Common myeloid progenitor, CD34-positive (primary cell): ENCODE measurements around the gene CREB5.

Source experiments
- CTCF ChIA-PET: fragments of 350-600 bp; sonication (Branson Sonifier 250); formaldehyde crosslinking; loops from one replicate; lab custom pipeline; 2021; ENCODE audit warnings: antibody characterized with exemption; lab: Charles Lee
- POLR2A ChIA-PET: fragments of 350-600 bp; sonication (Branson Sonifier 250); formaldehyde crosslinking; loops from one replicate; lab custom pipeline; 2021; ENCODE audit warnings: antibody characterized with exemption; lab: Charles Lee
- DNase-seq, 3 donors: peaks; one replicate each; pipeline versions ENCODE4 v3.0.0 to v3.0.0-alpha.2; 2013
- H3K27ac ChIP-seq, 2 experiments: 1 replicate in 1 of 2; 2 replicates in 1 of 2; pipeline ENCODE4 v1.7.0; 2013; ENCODE audit warnings: inconsistent platforms in 2 of 2, low read length in 2 of 2, mild to moderate bottlenecking in 2 of 2, low read depth in 1 of 2, moderate library complexity in 1 of 2; ENCODE audit not compliant: severe bottlenecking in 2 of 2, insufficient read depth in 1 of 2, poor library complexity in 1 of 2
- H3K27me3 ChIP-seq, 5 experiments: replicated peaks in 2 of 5; 1 replicate in 3 of 5; 2 replicates in 2 of 5; pipeline versions ENCODE4 v1.6.1 to v1.7.0; 2013; ENCODE audit warnings: low read length in 4 of 5, mild to moderate bottlenecking in 2 of 5, moderate library complexity in 2 of 5, inconsistent platforms in 1 of 5; ENCODE audit not compliant: insufficient read depth in 5 of 5, control insufficient read depth in 4 of 5
- H3K36me3 ChIP-seq, 4 experiments: 1 replicate in 2 of 4; 2 replicates in 2 of 4; pipeline versions ENCODE4 v1.6.1 to v1.7.0; 2013; ENCODE audit warnings: low read length in 3 of 4, control low read depth in 1 of 4, mild to moderate bottlenecking in 1 of 4; ENCODE audit not compliant: control insufficient read depth in 4 of 4, insufficient read depth in 4 of 4
- H3K4me1 ChIP-seq, 4 experiments: 1 replicate in 3 of 4; 2 replicates in 1 of 4; pipeline versions ENCODE4 v1.6.1 to v1.7.1; 2013; ENCODE audit warnings: low read length in 3 of 4, mild to moderate bottlenecking in 3 of 4, control low read depth in 1 of 4, inconsistent platforms in 1 of 4, moderate library complexity in 1 of 4; ENCODE audit not compliant: control insufficient read depth in 4 of 4, insufficient read depth in 4 of 4; ENCODE audit errors: control extremely low read depth in 1 of 4
- H3K4me3 ChIP-seq, 7 experiments: 1 replicate in 4 of 7; 2 replicates in 3 of 7; pipeline versions ENCODE4 v1.5.1 to v1.7.0; 2013; ENCODE audit warnings: mild to moderate bottlenecking in 7 of 7, low read length in 6 of 7, moderate library complexity in 6 of 7, inconsistent platforms in 2 of 7, low read depth in 2 of 7, control low read depth in 1 of 7; ENCODE audit not compliant: insufficient read depth in 4 of 7, control insufficient read depth in 1 of 7; ENCODE audit errors: extremely low read depth in 1 of 7
- H3K9me3 ChIP-seq, 5 experiments: 1 replicate in 4 of 5; 2 replicates in 1 of 5; pipeline versions ENCODE4 v1.6.1 to v1.7.1; 2013; ENCODE audit warnings: low read length in 4 of 5, mild to moderate bottlenecking in 2 of 5, inconsistent platforms in 1 of 5, low read depth in 1 of 5, moderate library complexity in 1 of 5; ENCODE audit not compliant: control insufficient read depth in 4 of 5, insufficient read depth in 2 of 5; ENCODE audit errors: control extremely low read depth in 1 of 5
- WGBS: methylation state at CpG from one replicate; pipeline ENCODE4 v1.1.5; 2013; ENCODE audit not compliant: insufficient coverage; 5-methylcytosine and 5-hydroxymethylcytosine counted together

The CREB5 gene

GRCh38 chr7:28873365-28873764 is 461.0 kb downstream of the CREB5 start:
- POLR2A ChIA-PET: no interaction called here
- Histone ChIP-seq H3K27me3 (no peaks in the 10 kb centered on the region), H3K36me3 (no peaks in the 10 kb centered on the region), H3K4me3 (no peak overlapping the region), H3K9me3 (no peaks in the 10 kb centered on the region), H3K27ac (no peak overlapping the region), H3K4me1 (peaks cover 0 to 2% (median 0%) of the 10 kb centered on the region in 4 experiments)
- WGBS: no CpG with 5 or more reads among the region's 3 CpGs
- CTCF ChIA-PET: interaction anchor here (1.1 to 1.5 kb wide), 2 partner anchors 9 to 11 kb away, joined by 3 to 4 read pairs; no protein-coding TSS in a partner anchor
- no peak for DNase-seq

- Histone ChIP-seq H3K4me1 (peaks cover 0 to 2% (median 0%) of the 10 kb centered on the region in 4 experiments), H3K9me3 (no peaks in the 10 kb centered on the region), H3K27ac (no peak overlapping the region), H3K4me3 (no peak overlapping the region), H3K36me3 (no peaks in the 10 kb centered on the region), H3K27me3 (no peaks in the 10 kb centered on the region)
- DNase-seq: no peak
- CTCF ChIA-PET: no interaction called here
- WGBS: 100% methylated on average over 1 of the region's 1 CpG
- POLR2A ChIA-PET: no interaction called here
These were observed 461.7 kb downstream of the CREB5 start for GRCh38 chr7:28874001-28874400.
